Fibroblast of mammary gland (primary cell): ENCODE data around the gene HECTD1.
"Not testable (repeated sequence)": the region's sequence is repeated elsewhere in the genome, so short reads cannot be mapped to it uniquely, and the experiment has no call there.

Experiments
- DNase-seq: peaks from one replicate; pipeline ENCODE4 v3.0.0-alpha.2; 2010; ENCODE audit warnings: low read depth
- H3K4me3 ChIP-seq: 2 replicates; pipeline ENCODE4 v1.5.1; 2011; ENCODE audit warnings: low read depth, mild to moderate bottlenecking, low read length, moderate library complexity; ENCODE audit not compliant: control insufficient read depth
- TF ChIP-seq, protein P1 (sequence below): conservative IDR thresholded peaks from 2 replicates; pipeline ENCODE4 v1.5.1; 2011; ENCODE audit warnings: low read depth, low read length, inconsistent platforms; ENCODE audit not compliant: control insufficient read depth, insufficient read depth

HECTD1 gene

DNA sequence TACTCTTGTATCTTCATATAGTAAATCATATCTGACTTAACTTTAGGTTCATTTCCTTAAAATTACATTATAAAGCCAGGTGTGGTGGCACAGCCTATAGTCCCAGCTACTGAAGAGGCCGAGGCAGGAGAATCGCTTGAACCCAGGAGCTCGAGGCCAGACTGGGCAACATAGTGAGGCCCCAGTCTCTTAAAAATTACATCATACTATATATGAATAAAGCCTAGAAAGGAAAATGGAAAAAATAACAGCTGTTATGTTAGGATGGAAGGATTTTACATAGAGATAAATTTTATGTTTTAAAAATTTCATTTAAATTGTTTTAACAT, 4.2 kb downstream of the HECTD1 start:
- no peak overlapping the region for H3K4me3 ChIP-seq
- no peak for DNase-seq
- TF ChIP-seq, protein P1, sequence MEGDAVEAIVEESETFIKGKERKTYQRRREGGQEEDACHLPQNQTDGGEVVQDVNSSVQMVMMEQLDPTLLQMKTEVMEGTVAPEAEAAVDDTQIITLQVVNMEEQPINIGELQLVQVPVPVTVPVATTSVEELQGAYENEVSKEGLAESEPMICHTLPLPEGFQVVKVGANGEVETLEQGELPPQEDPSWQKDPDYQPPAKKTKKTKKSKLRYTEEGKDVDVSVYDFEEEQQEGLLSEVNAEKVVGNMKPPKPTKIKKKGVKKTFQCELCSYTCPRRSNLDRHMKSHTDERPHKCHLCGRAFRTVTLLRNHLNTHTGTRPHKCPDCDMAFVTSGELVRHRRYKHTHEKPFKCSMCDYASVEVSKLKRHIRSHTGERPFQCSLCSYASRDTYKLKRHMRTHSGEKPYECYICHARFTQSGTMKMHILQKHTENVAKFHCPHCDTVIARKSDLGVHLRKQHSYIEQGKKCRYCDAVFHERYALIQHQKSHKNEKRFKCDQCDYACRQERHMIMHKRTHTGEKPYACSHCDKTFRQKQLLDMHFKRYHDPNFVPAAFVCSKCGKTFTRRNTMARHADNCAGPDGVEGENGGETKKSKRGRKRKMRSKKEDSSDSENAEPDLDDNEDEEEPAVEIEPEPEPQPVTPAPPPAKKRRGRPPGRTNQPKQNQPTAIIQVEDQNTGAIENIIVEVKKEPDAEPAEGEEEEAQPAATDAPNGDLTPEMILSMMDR: no peak

DNA sequence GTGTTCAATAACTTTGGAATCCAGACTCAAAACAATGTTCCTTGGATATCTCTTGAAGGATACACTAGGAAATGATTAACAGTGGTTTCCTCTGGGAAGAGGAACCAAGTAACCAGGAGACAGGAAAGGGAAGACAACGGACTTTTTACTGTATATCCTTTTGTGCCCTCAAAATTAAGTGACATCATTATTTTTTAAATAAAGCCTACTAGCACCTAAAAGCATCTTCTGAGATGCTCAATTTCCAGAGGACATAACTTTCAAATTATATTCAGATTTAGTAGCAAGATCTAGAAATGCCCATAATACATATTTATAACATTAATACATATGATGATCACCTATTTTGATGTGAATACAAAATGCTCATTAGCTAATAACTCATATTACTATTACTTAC, 6.5 kb downstream of the HECTD1 start:
- no peak for DNase-seq
- H3K4me3 ChIP-seq: no peak overlapping the region
- TF ChIP-seq, protein P1: no peak

DNA sequence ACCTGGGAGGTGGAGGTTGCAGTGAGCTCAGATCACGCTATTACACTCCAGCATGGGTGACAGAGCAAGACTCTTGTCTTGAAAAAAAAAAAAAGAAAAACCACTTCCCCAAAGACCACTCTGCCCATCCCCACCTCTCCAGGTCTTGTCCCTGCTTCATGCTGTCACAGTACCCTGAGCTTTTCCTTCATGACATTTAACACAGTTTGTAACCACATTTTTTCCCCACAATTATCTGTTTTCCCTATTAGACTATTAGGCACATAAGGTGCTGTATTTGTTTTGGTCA, 6.9 kb downstream of the HECTD1 start:
- TF ChIP-seq, protein P1: no peak
- no peak overlapping the region for H3K4me3 ChIP-seq
- no peak for DNase-seq

DNA sequence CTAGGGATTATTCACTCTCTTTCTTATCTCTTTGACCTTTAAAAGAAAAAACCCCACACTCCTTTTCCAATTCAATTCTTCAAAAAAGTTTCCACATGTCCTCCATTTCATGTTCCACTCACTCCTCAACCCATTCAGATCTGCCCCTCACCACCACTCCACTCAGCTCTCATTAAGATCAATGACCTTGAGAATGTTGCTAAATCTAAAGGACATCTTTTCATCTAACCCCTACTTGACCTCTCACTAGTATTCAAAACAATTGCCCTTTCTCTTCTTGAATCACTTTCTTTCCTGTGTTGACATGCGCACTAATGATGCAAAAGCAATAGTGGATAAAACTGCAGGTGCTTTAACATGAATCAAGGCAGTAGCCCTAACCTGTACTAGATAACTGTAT, 9.9 kb downstream of the HECTD1 start:
- no peak for DNase-seq
- no peak overlapping the region for H3K4me3 ChIP-seq
- TF ChIP-seq, protein P1: no peak

DNA sequence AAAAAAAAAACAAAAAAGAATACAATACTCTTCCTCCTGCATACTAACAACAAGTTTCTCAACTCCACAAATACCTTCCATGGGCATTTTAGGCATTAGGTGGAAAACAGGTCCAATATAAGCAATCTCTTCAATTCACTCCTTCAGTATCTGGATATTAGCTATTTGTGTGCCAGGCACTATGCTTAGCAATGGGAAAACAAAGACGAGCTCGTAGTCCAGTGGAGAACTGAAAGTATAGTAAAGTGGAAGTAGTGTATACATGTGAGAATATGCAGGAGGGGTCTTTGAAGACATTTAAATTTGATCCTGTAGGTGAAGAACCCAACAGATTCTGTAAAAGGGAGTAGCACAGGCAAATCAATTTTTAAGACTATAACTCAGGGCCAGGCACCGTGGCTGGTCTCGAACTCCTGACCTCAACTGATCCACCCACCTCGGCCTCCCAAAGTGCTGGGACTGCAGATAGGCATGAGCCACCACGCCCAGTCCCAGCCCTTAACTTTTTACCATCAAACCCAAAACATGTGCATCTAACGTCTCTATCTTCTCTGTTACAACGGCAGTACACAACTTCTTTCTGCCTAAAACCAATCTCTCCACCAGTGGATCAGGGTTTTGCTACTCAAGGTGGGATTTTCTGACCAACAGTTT, 10.6 kb downstream of the HECTD1 start:
- TF ChIP-seq, protein P1: no peak
- no peak for DNase-seq
- no peak overlapping the region for H3K4me3 ChIP-seq

DNA sequence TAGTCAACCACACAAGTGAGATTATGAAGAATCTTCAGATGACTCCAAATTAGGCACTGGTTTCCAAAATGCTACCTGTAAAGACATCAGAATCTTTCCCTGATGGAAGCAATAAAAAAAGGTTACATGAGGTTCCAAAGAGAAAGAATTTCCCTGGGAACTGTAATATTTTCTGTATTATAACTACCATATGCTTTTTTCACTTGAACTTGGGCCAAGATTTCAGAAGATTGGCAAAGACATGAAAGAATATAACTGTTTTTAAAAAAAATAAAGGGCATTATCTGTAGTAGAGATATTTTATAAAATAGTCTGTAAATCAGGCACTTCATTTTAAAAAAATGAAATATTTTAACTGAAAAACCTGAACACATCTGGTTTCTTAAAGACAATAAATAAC, 12.9 kb downstream of the HECTD1 start:
- no peak overlapping the region for H3K4me3 ChIP-seq
- TF ChIP-seq, protein P1: no peak
- DNase-seq: no peak

DNA sequence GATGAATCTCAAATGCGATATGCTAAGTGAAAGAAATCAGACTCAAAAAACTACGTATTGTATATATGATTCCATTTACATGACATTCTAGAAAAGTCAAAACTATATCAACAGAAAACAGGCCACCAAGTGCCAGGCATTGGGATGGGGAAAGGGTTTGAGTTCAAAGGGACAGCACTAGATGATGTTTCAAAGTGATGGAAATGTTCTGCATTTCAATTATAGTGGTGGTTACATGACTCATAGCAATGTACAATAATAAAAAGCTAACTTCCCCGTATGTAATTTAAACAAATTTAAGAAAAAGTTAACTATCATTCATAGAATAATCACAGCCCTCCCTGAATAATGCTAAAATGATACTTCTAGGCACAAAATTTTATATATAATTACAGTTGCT, 13.5 kb downstream of the HECTD1 start:
- no peak overlapping the region for H3K4me3 ChIP-seq
- peak; percentile 39 for DNase-seq
- TF ChIP-seq, protein P1: no peak

DNA sequence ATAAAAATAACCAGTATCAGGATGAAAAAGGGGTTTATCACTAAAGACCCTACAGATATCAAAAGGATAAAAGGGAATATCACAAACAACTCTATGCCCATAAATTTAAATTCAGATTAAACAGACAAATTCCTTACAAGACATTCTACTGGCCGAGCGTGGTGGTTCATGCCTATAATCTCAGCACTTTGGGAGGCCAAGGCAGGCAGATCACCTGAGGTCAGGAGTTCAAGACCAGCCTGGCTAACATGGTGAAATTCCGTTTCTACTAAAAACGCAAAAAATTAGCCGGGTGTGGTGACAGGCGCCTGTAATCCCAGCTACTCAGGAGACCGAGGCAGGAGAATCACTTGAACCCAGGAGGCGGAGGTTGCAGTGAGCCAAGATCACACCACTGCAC, 15.0 kb downstream of the HECTD1 start:
- H3K4me3 ChIP-seq: not testable (repeated sequence)

More for the DNA sequence above, 15.0 kb downstream of the HECTD1 start:
- DNase-seq: not testable (repeated sequence)
